GM19463 (cell line): Measurements from ENCODE around the gene AP1M1.

Experiments
- ATAC-seq: cut with Tn5 transposase; IDR thresholded peaks from one replicate; pipeline ENCODE4 v1.9.1; 2021; ENCODE audit warnings: mild to moderate bottlenecking, moderate library complexity; ENCODE audit not compliant: unreplicated experiment

The AP1M1 gene

GRCh38 chr19:16293118-16294091 lies 95.7 kb downstream of the AP1M1 start:
- no peak for ATAC-seq

GRCh38 chr19:16295057-16295456 lies 97.3 kb downstream of the AP1M1 start:
- ATAC-seq = no peak
